Uterus (tissue), 2 donors: ENCODE measurements around the gene KRT33A.

ENCODE experiments used
- CTCF ChIP-seq, 4 experiments: fragments of 200-600 bp in 2 of 4; fragments of 450-650 bp in 2 of 4; sonication (generic) in 2 of 4; IDR thresholded peaks; one replicate each; pipeline ENCODE4 v1.5.1; 2016 to 2019; ENCODE audit warnings: antibody characterized with exemption in 4 of 4, mild to moderate bottlenecking in 2 of 4, moderate library complexity in 1 of 4
- POLR2A ChIP-seq, 2 donors: fragments of 450-650 bp; IDR thresholded peaks; one replicate each; pipeline ENCODE4 v1.6.1; 2016; ENCODE audit warnings: antibody characterized with exemption in 2 of 2, mild to moderate bottlenecking in 1 of 2, moderate library complexity in 1 of 2

GRCh38 chr17:41333836-41334235 lies 16.8 kb downstream of the KRT33A start:
- no peak for TF ChIP-seq CTCF (IDR thresholded peaks at IDR 0.05)
- TF ChIP-seq POLR2A (IDR thresholded peaks at IDR 0.05), result no peak
